ENCODE measurements around the gene ZNF622. TPM values are rescaled to one million over a fixed set of nuclear protein-coding genes. Genes with fewer than 3 reads are reported as not detected.

The ZNF622 gene
- total RNA-seq, 1 donor from 2014 or later, result 18.0 TPM

- no peak for DNase-seq
Observed at GRCh38 chr5:16430349-16431089, 35.1 kb downstream of the ZNF622 start.

- no peak for DNase-seq
Observed at GRCh38 chr5:16428359-16428758, 37.2 kb downstream of the ZNF622 start.

GRCh38 chr5:16427587-16427986, 38.0 kb downstream of the ZNF622 start:
- no peak for DNase-seq

GRCh38 chr5:16418471-16418922, 47.1 kb downstream of the ZNF622 start:
- DNase-seq, result no peak

- DNase-seq, result no peak
Observed at GRCh38 chr5:16417398-16418074, 48.1 kb downstream of the ZNF622 start.

GRCh38 chr5:16414861-16415260, 50.7 kb downstream of the ZNF622 start:
- DNase-seq, result no peak

GRCh38 chr5:16413166-16413860, 52.3 kb downstream of the ZNF622 start:
- DNase-seq, result no peak

GRCh38 chr5:16412556-16412955, 53.0 kb downstream of the ZNF622 start:
- no peak for DNase-seq

GRCh38 chr5:16411741-16412455, 53.7 kb downstream of the ZNF622 start:
- DNase-seq, result no peak

GRCh38 chr5:16411235-16411634, 54.4 kb downstream of the ZNF622 start:
- DNase-seq, result no peak

GRCh38 chr5:16410338-16410737, 55.3 kb downstream of the ZNF622 start:
- no peak for DNase-seq

GRCh38 chr5:16406630-16407029, 59.0 kb downstream of the ZNF622 start:
- no peak for DNase-seq

- DNase-seq, result no peak
Observed at GRCh38 chr5:16406023-16406422, 59.6 kb downstream of the ZNF622 start.

Other genes with a start within 250 kb of the ZNF622 start
- gene RETREG1, start 151.2 kb upstream of the ZNF622 start, total RNA-seq, result 27.4 TPM

Measured in skin of body (tissue), 2 donors.